Thyroid gland (tissue), 4 donors: Measurements from ENCODE around the gene TGFA. TPM values are rescaled to one million over a fixed set of nuclear protein-coding genes. Genes with fewer than 3 reads are reported as not detected.

Experiments
- DNase-seq, 2 donors: peaks; one replicate each; pipeline ENCODE4 v3.0.0-alpha.2; 2019
- H3K27ac ChIP-seq, 3 donors: fragments of 200-600 bp; sonication (generic); 1 replicate in 2 of 3; 2 replicates in 1 of 3; pipeline ENCODE4 v1.5.1; 2016 to 2019; ENCODE audit warnings: mild to moderate bottlenecking in 1 of 3, moderate library complexity in 1 of 3
- H3K27me3 ChIP-seq: fragments of 200-600 bp; sonication (generic); one replicate; pipeline ENCODE4 v1.5.1; 2019
- H3K36me3 ChIP-seq, 2 donors: fragments of 200-600 bp; sonication (generic); one replicate each; pipeline ENCODE4 v1.5.1; 2016 to 2019
- H3K4me1 ChIP-seq, 2 donors: fragments of 200-600 bp; sonication (generic); one replicate each; pipeline ENCODE4 v1.5.1; 2017 to 2019
- H3K4me3 ChIP-seq, 3 donors: fragments of 200-600 bp; sonication (generic); replicated peaks in 1 of 3; 1 replicate in 2 of 3; 2 replicates in 1 of 3; pipeline ENCODE4 v1.5.1; 2016; ENCODE audit warnings: mild to moderate bottlenecking in 1 of 3
- H3K9me3 ChIP-seq: fragments of 200-600 bp; sonication (generic); one replicate; pipeline ENCODE4 v1.5.1; 2017
- CTCF ChIP-seq, 6 experiments: fragments of 200-600 bp in 3 of 6; fragments of 450-650 bp in 3 of 6; sonication (generic) in 3 of 6; IDR thresholded peaks; one replicate each; pipeline ENCODE4 v1.5.1; 2016 to 2019; ENCODE audit warnings: antibody characterized with exemption in 6 of 6, mild to moderate bottlenecking in 2 of 6, inconsistent platforms in 1 of 6, moderate library complexity in 1 of 6
- POLR2A ChIP-seq, 2 donors: fragments of 450-650 bp; IDR thresholded peaks; one replicate each; pipeline ENCODE4 v1.6.1; 2017; ENCODE audit warnings: antibody characterized with exemption in 2 of 2, mild to moderate bottlenecking in 2 of 2, moderate library complexity in 1 of 2
- WGBS, 2 donors: methylation state at CpG; one replicate each; pipeline ENCODE4 v1.1.5; 2017; 5-methylcytosine and 5-hydroxymethylcytosine counted together
- intact Hi-C: fragments of 100-400 bp; cut with DNase I; formaldehyde crosslinking; loops from one replicate; pipeline ENCODE4 v1.15.1; 2023
- total RNA-seq, 4 donors: library from RNA; depleted of rRNA; stranded (reverse); fragments of >200 nt; gene quantifications; one replicate each; pipeline ENCODE4 v1.2.3, GENCODE V29; 2016

Gene TGFA
- total RNA-seq, 4 donors from 2014 or later, result 12.9 to 23.0 (median 18.6) TPM

- Histone ChIP-seq H3K4me1 (no peaks in the 10 kb centered on the region), H3K27ac (no peak overlapping the region), H3K9me3 (no peaks in the 10 kb centered on the region), H3K4me3 (no peak overlapping the region), H3K36me3 (no peaks in the 10 kb centered on the region), H3K27me3 (no peaks in the 10 kb centered on the region)
- TF ChIP-seq POLR2A (IDR thresholded peaks at IDR 0.05) (no peak), CTCF (IDR thresholded peaks at IDR 0.05) (no peak)
- DNase-seq, result peak in 1 of 2 donors; percentile 32
- WGBS, 2 donors, result 74 to 81% methylated on average over 7 of the region's 7 CpGs
- intact Hi-C loops, result no loop called here
These were observed 16.5 kb upstream of the TGFA start for GRCh38 chr2:70570041-70570661.

GRCh38 chr2:70569559-70569958 lies 15.9 kb upstream of the TGFA start:
- Histone ChIP-seq H3K36me3 (no peaks in the 10 kb centered on the region), H3K4me1 (no peaks in the 10 kb centered on the region), H3K9me3 (no peaks in the 10 kb centered on the region), H3K4me3 (no peak overlapping the region), H3K27me3 (no peaks in the 10 kb centered on the region), H3K27ac (no peak overlapping the region)
- intact Hi-C loops, result no loop called here
- 94 to 95% methylated on average over 6 of the region's 6 CpGs for WGBS, 2 donors
- DNase-seq, result no peak
- TF ChIP-seq POLR2A (IDR thresholded peaks at IDR 0.05), result no peak
- no peak for TF ChIP-seq CTCF (IDR thresholded peaks at IDR 0.05)

- Histone ChIP-seq H3K9me3 (no peaks in the 10 kb centered on the region), H3K4me1 (no peaks in the 10 kb centered on the region), H3K4me3 (no peak overlapping the region), H3K27ac (no peak overlapping the region), H3K36me3 (no peaks in the 10 kb centered on the region), H3K27me3 (no peaks in the 10 kb centered on the region)
- no peak for DNase-seq
- WGBS, 2 donors, result 81 to 82% methylated on average over 2 of the region's 2 CpGs
- intact Hi-C loops, result no loop called here
- TF ChIP-seq CTCF (IDR thresholded peaks at IDR 0.05), result no peak
- TF ChIP-seq POLR2A (IDR thresholded peaks at IDR 0.05), result no peak
These were observed 13.3 kb upstream of the TGFA start for GRCh38 chr2:70566906-70567305.

GRCh38 chr2:70566464-70566863 lies 12.8 kb upstream of the TGFA start:
- WGBS, 2 donors, result 81 to 92% methylated on average over 3 of the region's 3 CpGs
- TF ChIP-seq POLR2A (IDR thresholded peaks at IDR 0.05) (no peak), CTCF (IDR thresholded peaks at IDR 0.05) (no peak)
- no peaks in the 10 kb centered on the region for H3K27me3 ChIP-seq
- no peak overlapping the region for H3K4me3 ChIP-seq
- intact Hi-C loops, result no loop called here
- no peaks in the 10 kb centered on the region for H3K4me1 ChIP-seq
- H3K9me3 ChIP-seq, result no peaks in the 10 kb centered on the region
- no peak overlapping the region for H3K27ac ChIP-seq
- DNase-seq, result no peak
- H3K36me3 ChIP-seq, result no peaks in the 10 kb centered on the region

- Histone ChIP-seq H3K27ac (no peak overlapping the region), H3K4me1 (no peaks in the 10 kb centered on the region), H3K9me3 (no peaks in the 10 kb centered on the region), H3K4me3 (no peak overlapping the region), H3K27me3 (no peaks in the 10 kb centered on the region), H3K36me3 (no peaks in the 10 kb centered on the region)
- no peak for DNase-seq
- TF ChIP-seq POLR2A (IDR thresholded peaks at IDR 0.05), result no peak
- no peak for TF ChIP-seq CTCF (IDR thresholded peaks at IDR 0.05)
- 85 to 87% methylated on average over 9 of the region's 9 CpGs for WGBS, 2 donors
- intact Hi-C loops, result no loop called here
These were observed 11.6 kb upstream of the TGFA start for GRCh38 chr2:70565039-70565731.
